Limb (tissue), 2 donors: ENCODE results near the gene MOK.

Experiments used
- DNase-seq, 2 donors: peaks; one replicate each; pipeline ENCODE4 v3.0.0-alpha.2; 2016; ENCODE audit errors: extremely low spot score in 2 of 2

The MOK gene

DNA sequence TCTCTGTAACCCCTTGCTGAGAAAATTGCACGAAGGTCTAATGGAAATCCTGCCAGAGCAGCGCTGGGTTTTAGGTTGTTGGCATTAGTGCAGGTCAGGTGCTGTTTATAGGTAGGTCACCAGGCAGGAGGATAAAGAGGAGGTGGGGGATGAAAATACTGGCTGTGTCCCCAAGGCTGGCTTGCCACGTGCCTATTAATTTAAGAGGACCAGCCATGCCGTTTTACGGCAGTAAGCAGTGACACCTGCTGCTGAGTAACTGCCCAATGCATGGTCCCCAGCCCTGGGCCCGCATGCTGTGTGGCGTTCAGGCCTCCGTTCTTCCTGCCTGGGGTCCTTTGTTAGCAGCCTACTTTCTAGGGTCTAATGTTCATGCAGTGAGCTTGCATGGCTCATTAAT lies 98.0 kb downstream of the MOK start:
- no peak for DNase-seq

DNA sequence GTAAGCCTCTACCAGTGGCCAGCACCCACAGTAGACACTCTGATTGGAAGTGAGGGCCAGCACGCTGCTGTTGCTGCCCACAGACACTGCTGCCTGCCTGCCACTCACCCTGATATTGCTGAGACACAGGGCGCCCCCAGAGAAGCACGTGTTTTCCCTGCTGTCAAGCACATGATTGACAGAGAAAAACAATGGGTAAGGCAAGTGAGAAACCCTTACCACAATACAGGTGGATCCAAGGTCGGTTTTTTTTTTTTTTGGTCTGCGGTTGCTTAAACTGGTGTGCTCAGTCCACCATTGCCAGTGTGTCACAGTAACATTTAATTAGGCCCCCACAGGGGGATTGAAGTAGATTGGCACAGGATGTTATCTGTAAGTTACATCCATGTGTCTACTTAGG lies 99.4 kb downstream of the MOK start:
- DNase-seq = no peak

DNA sequence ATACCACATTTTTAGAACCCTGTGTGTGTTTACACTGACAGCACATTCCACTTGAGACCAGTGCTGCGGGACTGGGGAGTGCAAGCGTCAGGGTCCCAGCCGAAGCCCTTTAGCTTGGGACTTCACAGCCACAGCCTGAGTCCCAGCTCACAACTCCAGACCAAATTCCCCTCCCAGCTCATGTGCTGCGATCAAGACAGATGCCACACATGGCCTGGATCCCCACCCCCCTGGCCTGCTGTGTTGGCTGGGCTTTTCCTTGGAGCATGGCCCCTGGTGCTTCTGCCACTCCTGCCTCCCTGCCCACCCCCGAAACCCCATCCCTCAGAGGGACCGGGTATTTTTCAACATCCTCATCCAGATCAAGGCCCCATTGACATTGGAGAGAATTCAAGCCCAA lies 101.6 kb downstream of the MOK start:
- DNase-seq = no peak

DNA sequence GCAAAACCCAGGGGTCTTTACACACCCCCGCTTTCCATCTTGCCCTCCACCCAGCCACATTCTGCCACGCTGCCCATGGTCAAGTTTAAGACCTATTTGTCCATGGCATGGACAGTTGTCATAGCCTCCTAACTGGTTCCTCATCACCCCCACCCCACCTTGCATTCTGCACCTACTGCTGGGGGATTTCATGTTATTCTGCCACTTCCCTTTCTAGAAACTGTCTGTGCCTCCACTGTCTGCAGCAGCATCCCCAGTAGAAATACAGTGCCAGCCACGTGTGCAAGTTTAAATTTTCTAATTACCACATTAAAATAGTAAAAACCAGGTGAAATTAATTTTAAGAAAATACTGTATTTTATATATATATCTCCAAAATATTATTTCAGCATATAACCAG lies 102.0 kb downstream of the MOK start:
- no peak for DNase-seq

DNA sequence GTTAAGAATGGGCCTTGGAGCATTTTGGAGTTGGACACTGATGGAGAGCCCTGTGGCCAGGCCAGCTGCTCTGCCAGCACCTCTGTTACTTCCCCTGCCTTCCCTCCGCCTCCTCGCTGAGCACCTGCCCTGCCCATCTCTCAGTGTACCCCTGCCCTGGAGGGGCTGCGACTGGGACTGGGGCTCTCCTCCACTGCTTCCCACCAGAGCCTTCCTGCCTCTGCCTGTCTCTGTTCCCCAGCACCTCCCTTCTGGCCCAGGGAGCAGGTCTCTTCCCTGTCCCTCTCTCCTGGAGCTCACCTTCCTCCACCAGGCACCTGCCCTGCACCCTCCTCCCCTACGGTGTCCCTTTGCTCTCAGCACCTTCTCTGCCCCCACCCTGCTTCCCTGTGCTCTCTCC lies 103.2 kb downstream of the MOK start:
- no peak for DNase-seq

DNA sequence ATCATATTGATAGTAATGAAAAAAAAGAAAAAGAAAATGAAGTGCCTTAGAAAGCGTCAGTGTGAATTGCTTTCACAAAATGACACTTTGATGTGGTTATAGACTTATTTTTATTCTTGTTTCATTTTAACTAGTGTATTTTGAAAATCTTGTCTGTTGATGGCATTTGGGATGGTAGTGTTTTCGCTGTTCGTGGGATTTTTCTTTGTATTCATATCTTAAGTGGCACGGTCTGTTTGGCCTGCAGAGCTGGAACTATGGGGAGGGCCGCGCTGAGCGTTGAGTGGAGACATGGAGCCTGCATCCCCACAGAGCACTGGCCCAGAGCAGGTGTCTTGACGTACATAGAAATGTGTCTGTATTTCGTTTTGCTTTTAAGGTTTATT lies 103.6 kb downstream of the MOK start:
- DNase-seq = no peak

DNA sequence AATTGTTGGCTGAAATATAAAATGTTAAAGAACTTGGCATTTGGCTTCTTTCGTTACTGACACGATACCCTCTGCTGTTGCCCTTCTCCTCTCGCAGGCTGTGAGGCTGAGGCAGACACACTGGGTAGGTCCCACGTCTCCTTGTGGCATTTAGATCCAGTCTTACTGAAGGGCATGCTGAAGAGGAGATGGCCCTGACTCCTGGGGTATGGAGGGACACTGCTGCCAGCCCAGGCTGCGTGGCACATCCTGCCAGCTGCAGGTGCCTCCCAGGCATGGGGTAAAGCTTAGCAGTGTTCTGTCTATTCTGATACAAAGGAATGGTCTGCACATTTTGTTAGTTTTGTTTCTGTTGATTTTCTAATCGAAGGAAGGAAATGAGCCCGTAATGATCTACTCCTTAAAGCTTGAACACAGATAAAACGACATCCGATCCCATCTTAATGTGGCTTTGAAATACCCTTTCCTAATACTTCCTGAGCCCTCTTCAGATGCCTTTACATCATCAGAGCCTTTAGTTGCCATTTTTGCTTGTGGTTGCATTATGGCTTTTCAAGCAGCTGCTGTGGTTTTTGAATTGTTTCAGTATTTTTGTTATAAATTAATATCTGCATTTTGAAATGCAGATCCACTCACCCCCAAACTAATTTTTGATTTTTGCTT lies 104.1 kb downstream of the MOK start:
- no peak for DNase-seq

DNA sequence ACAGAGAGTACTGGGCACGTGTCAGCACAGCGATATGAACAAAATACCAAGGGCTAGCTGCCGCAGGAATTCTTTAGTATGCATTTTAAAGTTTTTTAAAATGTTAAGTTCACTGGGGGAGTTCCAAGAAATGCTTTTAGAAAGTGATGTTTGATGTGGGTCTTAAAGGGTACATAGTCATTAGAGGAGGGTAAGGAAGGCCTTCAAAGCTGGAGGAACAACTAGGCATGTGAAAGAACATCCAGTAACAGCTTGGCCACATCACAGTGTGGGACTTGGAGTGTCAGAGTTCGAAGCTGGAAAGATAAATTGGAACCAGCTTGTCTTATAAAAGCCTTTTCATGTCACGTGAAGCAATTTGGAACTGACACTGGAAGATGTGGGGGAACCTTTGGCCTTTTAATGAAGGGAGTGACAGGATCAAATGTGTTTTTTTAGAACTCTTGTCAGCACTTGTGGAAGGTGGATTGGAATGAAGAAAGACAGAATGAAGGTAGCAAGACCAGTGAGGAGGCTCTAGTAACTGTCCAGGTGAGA lies 107.6 kb downstream of the MOK start:
- DNase-seq = no peak

DNA sequence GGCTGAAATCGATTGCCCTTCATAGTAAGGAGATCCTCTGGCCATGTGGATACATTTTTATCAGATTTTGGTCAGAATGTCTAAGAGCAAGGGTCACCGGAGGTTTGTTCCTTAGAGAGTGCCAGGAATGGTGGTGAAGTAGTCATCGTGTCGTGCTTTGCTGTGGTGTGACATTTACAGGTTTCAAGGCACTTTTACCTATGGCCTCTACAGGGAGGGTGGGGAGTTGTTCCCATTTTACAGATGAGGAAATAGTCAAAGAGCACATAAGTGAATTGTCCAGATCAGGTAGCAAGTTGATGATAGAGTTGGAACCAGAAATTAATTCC lies 108.1 kb downstream of the MOK start:
- no peak for DNase-seq

DNA sequence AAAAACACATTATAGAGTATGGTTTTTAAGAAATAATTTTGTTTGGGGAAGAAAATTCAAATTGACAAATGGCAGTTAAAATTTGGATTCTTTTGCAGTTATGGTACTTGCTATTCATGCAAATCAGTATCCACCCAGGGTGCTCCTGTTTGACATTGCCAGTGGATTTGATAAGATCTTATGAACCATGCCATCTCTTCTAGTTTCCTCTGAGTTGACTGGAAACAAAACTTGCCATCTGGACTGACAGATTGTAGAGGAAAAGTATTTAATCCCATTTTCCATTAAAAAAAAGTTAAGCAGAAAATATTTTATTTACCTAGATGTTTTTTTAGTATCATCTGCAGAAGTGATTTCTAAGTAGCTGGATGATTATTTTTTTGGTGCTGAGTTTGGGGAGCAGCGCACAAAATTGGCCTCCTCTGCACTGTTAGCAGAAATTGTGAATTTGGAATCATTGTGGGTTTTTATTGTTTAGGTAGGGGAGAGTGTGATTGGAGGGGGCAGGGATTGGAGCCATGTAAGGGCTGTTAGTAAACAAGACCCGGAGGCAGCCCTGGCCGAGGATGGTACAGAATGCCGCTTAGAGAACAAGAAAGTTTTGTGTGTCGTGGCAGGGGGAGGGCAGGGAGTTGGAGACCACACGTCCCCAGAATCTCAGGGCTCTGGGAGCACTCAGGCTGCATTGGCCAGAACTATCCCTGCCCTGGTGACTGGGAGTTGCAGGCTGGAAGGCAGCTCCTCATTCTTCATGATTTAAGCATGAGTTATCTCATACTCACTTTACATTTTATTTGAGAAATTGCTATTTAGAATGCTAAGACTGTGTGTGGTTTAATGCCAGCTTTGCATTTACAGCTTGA lies 108.7 kb downstream of the MOK start:
- no peak for DNase-seq

DNA sequence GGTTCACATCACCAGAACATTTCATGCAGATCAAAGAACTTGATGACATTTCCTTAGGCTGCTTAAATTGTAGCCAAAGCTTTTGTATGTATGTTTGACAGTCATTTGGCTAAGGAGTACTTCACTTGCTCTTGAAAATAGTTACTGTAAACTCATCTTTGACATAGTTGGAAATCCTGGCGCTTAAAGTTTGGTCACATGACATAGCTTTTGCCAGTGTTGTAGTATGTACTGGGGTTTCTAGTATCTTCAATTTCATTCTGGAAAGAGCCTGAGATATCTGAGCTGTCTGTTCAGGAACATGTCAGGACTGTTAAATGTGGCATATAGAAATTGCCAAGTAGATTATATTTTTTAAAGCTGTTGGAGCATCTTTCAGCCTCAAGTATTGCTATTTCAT lies 109.5 kb downstream of the MOK start:
- no peak for DNase-seq

DNA sequence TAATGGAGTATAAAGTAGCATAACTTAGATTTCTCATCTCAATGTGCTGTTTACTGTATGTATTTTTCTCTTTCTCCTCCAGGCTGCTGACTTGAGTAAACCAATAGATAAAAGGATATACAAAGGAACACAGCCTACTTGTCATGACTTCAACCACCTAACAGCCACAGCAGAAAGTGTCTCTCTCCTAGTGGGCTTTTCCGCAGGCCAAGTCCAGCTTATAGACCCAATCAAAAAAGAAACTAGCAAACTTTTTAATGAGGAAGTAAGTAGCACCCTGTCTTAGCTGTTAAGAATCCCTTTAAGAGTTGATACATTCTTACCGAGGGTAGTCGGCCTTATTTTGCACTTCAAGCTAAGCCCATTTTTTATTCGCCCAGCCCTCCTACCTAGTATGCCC lies 110.1 kb downstream of the MOK start:
- DNase-seq = no peak

DNA sequence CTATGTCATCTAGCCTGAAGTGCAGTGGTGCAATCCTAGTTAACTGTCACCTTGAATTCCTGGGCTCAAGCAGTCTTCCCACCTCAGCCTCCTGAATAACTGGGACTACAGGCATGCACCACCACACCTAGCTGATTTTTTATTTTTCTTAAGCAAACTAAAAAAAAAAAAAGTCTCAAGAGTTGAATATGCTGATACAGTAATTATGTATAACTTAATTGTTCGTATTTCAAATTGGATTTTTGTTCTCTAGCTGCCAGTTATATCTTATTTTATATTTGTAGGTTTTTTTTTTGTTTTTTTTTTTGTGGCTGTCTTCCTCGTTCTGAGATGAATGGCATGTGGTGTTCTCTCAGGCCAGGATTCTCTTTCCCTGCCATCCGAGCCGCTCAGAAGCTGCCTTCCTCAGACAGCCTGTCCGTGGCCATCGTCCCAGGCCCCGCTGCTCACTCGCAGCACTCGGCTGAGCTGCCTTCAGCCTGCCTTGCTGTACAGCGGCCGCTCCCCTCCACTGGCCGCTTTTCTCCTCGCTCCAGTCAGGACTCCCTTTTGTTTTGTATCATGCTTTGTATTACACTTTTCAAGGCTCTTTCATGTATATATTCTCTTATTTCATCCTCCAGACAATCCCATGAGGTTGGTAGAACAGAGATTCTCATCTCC lies 112.0 kb downstream of the MOK start:
- DNase-seq = no peak

DNA sequence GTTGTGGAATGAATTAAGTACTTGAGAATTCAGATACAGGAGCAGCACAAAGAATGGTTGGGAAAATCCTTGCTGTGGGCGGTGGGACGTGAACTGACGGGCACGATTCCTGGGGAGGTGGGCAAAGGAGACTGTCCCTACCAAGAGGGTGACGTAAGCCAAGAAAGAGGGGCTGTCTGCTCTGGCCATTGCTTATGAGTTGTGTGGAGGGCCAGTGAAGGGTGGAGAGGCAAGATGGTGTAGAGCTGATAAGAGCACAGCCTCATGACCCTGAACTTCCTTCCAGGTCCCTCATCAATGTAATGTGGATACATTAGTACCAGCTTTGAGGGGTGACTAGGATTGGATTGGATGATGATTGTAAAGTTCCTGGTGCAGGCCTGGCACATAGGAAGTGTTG lies 115.1 kb downstream of the MOK start:
- DNase-seq = no peak

DNA sequence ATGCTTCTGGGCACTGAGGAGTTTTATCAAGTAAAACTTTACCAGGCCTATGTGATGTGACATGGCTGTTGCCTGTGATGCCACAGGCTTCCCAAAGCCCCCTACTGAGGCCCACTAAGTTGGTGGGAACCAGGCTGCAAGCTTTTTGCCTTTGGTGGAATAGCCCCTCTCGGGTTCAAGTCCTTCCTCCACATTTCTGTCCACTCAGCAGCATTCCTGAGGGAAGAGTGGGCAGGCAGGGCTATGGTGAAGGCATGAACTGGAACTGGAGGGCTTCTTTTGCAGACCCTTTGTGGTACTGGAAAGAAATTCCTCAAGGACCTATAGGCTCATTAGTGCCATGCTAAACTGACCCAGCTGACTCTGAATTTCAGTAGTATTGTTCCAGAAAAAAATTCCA lies 116.8 kb downstream of the MOK start:
- no peak for DNase-seq

DNA sequence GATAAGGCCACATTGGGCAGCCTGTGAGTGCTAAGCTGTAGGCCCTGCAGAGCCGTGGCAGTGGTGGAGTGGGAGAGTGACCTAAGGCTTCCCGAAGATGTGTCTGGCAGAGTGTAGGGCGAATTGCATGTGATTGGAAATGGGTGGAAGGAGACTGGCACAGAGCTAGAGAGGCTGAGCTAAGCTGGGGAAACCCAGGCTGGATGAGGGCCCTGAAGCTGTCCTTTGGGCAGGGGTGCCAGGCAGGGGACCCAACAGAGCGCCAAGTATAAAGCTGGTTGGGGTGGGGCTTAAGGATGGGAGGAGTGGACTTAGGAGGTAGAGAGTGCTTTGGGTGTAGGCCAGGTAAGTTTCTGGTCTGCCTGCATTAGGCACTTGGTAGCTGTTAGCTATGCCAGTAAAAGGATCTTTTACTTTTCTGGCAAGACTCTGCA lies 117.4 kb downstream of the MOK start:
- no peak for DNase-seq

DNA sequence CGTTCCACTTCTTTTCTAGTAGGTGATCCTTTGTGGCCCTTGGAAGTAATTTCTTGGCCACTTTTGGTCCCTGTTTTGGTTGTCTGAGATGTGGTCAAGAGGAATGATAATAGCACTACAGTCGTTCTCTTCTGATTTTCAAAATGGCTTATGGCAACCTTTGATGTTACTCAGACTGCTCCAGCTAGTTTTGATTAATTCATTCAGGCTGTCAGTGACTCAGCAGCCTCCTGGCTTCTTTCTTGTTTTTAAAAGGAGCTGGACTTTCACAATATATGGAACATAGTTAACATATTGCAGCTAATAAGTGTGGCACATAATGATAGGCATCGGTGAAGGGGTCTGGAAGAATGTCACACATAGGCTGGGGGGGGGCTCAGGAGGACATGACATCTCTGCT lies 117.9 kb downstream of the MOK start:
- DNase-seq = no peak

DNA sequence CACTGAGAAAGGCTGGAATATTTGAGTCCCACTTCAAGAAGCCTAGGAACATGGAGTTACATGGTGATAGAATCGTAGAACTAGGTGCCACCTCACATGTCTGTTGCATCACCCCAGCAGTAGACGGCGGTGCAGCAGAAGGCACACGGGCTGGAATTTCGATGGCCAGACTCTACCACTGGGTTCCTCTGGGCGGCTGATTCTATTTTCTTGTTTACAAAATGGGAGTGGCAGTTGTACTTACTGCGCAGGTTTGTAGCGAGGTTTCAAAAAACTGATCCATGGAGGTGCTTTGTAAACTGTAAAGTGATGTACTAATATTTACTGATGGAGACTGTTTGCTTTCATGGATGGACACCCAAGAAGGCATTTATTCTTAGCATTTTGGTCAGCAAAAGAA lies 119.6 kb downstream of the MOK start:
- DNase-seq = no peak

DNA sequence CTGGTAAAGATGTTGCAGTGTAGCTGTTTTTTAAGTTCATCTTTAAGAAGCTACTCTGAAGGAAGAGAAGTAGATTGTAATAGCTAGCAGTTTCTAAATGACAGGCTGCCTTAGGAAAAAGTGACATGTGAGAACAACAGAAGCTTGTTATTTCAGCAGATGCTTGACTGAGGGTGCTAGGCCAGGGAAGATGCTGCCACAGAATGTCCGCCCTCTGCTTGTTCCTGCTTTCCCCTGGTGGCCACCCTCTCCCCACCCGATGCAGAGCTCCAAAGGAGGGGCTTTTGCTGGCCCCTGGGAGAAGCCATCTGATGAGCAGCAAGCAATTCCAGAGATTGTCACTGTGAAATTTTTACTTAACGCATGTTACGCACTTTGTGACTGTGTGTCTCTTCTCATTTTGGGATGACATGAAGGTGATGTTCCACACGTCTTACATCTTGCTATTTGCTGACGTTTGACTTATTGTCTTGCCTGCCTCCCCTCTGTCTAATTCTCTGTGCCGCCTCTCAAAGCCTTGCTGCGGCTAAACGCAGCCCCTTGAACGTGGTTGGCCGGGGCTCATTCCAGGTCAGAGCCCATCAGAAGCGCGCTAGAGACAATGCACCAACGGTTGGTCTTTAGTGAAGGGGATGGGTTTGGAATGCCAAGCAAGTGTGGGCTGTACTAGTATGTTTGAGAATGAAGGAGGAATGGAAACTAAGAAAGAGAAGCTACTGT lies 120.5 kb downstream of the MOK start:
- DNase-seq = no peak

DNA sequence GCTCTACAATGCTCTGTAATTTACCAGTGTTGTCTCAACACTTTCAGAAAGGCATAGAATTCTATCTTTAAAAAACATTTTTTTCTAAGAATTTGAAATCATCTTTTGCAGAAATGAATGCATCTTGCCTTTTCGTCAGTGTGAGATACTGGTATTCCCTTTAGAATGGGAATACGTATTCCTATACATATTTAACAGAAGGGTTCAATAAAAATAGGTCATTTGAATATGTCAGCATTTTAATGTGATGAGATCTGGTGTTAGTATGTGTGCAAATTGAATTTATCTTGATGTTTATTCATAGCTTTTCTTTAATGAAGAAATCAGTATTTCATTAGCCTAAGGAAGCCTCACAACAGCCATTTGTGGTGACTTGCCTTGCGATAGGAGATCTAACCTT lies 121.1 kb downstream of the MOK start:
- DNase-seq = no peak

DNA sequence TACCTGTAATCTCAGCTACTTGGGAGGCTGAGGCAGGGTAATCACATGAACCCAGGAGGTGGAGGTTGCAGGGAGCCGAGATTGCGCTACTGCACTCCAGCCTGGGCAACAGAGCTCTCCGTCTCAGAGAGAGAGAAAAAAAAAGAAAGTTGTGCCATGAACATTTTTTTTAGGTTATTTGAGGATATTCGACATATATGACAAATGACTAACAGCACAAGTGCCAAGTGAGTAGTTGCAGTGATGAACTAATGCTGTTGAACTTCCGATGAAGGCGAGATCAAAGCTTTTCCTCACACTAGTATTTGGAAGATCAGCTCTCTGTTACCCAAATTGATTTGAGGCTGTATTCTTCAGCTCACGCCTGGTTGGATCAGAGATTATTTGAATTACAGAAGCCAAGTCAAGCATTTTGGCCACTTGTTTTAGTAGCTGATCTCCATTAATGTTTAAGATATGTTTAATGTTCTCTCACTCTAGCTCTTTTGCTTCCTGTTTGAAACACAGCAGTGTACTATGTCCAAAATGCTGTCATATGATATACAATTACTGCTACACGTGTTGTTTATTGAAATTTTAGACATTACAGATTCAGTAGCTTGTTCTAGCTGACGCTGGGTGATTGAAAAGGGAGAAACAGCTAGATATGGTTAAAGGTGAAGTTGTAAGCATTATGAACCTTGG lies 121.9 kb downstream of the MOK start:
- DNase-seq = no peak
